GM12878 (cell line): ENCODE measurements around the gene POR. TPM values are rescaled to one million over a fixed set of nuclear protein-coding genes. Genes with fewer than 3 reads are reported as not detected.

Source experiments
- ATAC-seq: fragments of 200-7000 bp; cut with Tn5 transposase; 3 replicates; pipeline ENCODE4 v1.9.1; 2020; ENCODE audit warnings: mild to moderate bottlenecking, moderate library complexity
- BruUV-seq: library from RNA; stranded (reverse); fragments of 400-500 nt; replicated peaks from 2 replicates; lab custom pipeline; 2021; lab: Mats Ljungman, UMichigan
- CTCF ChIA-PET: fragments of 300-600 bp; sonication (Branson Sonifier 250); formaldehyde crosslinking; extraction: SDS; loops from one replicate; lab custom pipeline; 2021; ENCODE audit warnings: inconsistent platforms; lab: Yijun Ruan, JAX
- POLR2A ChIA-PET: fragments of 350-600 bp; formaldehyde crosslinking; extraction: SDS; loops from one replicate; lab custom pipeline; 2021; ENCODE audit warnings: inconsistent platforms; lab: Charles Lee
- RAD21 ChIA-PET: fragments of 300-600 bp; sonication (Branson Sonifier 250); formaldehyde crosslinking; loops from one replicate; lab custom pipeline; 2023; ENCODE audit warnings: antibody characterized with exemption; ENCODE audit not compliant: unreplicated experiment; lab: Charles Lee
- SMC1A ChIA-PET: fragments of 300-600 bp; sonication (Branson Sonifier 250); formaldehyde crosslinking; loops from one replicate; lab custom pipeline; 2023; ENCODE audit not compliant: unreplicated experiment, uncharacterized antibody; lab: Charles Lee
- DNase-seq: peaks from one replicate; pipeline ENCODE4 v3.0.0-alpha.2; 2011; ENCODE audit warnings: low read depth, low spot score
- FAIRE-seq: peaks from 3 replicates; lab custom pipeline; 2011; peaks lifted over from hg19 to GRCh38; lab: Jason Lieb, UNC
- H2AFZ ChIP-seq: 2 replicates; pipeline ENCODE4 v1.6.0; 2011; ENCODE audit warnings: low read depth, low read length, control low read depth; ENCODE audit not compliant: control insufficient read depth
- H3K27ac ChIP-seq: 2 replicates; pipeline ENCODE4 v1.5.1; 2011; ENCODE audit warnings: control low read depth; ENCODE audit not compliant: control insufficient read depth, insufficient read depth
- H3K27me3 ChIP-seq, 2 experiments: replicated peaks in 1 of 2; 2 replicates each; pipeline versions ENCODE4 v1.6.0 to v1.6.1; 2011; ENCODE audit warnings: low read length in 1 of 2; ENCODE audit not compliant: control insufficient read depth in 2 of 2, insufficient read depth in 2 of 2
- H3K36me3 ChIP-seq, 2 experiments: 2 replicates each; pipeline ENCODE4 v1.5.1; 2011; ENCODE audit warnings: low read length in 1 of 2; ENCODE audit not compliant: control insufficient read depth in 2 of 2, insufficient read depth in 2 of 2
- H3K4me1 ChIP-seq: 2 replicates; pipeline ENCODE4 v1.6.1; 2011; ENCODE audit warnings: mild to moderate bottlenecking, low read length, moderate library complexity, mixed read lengths; ENCODE audit not compliant: control insufficient read depth, insufficient read depth
- H3K4me2 ChIP-seq: 2 replicates; pipeline ENCODE4 v1.6.0; 2011; ENCODE audit warnings: control low read depth; ENCODE audit not compliant: control insufficient read depth, insufficient read depth
- H3K4me3 ChIP-seq: fragments of 200-600 bp; sonication (generic); 2 replicates; pipeline ENCODE4 v1.5.1; 2016
- H3K79me2 ChIP-seq: 2 replicates; pipeline ENCODE4 v1.6.0; 2011; ENCODE audit warnings: low read length; ENCODE audit not compliant: control insufficient read depth, insufficient read depth
- H3K9ac ChIP-seq: 2 replicates; pipeline ENCODE4 v1.8.0; 2011; ENCODE audit warnings: low read length, control low read depth, mixed read lengths; ENCODE audit not compliant: control insufficient read depth, insufficient read depth
- H3K9me3 ChIP-seq: replicated peaks from 3 replicates; pipeline ENCODE4 v1.5.1; 2011; ENCODE audit warnings: mild to moderate bottlenecking, low read length; ENCODE audit not compliant: control insufficient read depth, insufficient read depth
- H4K20me1 ChIP-seq: 2 replicates; pipeline ENCODE4 v1.6.0; 2011; ENCODE audit not compliant: control insufficient read depth, insufficient read depth
- CBX3 ChIP-seq: fragments of 200-600 bp; sonication (generic); IDR thresholded peaks from 2 replicates; pipeline ENCODE4 v1.6.1; 2016; ENCODE audit warnings: low read depth, borderline replicate concordance
- EGR1 ChIP-seq, 2 experiments: IDR thresholded peaks; 1 replicate in 1 of 2; 2 replicates in 1 of 2; pipeline ENCODE4 v1.6.1; 2011 to 2012; ENCODE audit warnings: low read depth in 2 of 2, low read length in 2 of 2, borderline replicate concordance in 1 of 2, mild to moderate bottlenecking in 1 of 2, moderate library complexity in 1 of 2
- EZH2 ChIP-seq: IDR thresholded peaks from 2 replicates; pipeline ENCODE4 v1.6.1; 2012; ENCODE audit warnings: low read depth, mild to moderate bottlenecking, control low read depth, inconsistent platforms, low read length, borderline replicate concordance; ENCODE audit not compliant: control insufficient read depth
- GATAD2B ChIP-seq: fragments of 450-650 bp; conservative IDR thresholded peaks from 2 replicates; pipeline ENCODE4 v1.6.1; 2017; ENCODE audit warnings: low read depth, mild to moderate bottlenecking, moderate library complexity
- MEF2A ChIP-seq: IDR thresholded peaks from 2 replicates; pipeline ENCODE4 v1.6.1; 2011; ENCODE audit warnings: low read depth, mild to moderate bottlenecking, low read length, moderate library complexity; ENCODE audit not compliant: insufficient read depth
- MYC ChIP-seq: IDR thresholded peaks from 2 replicates; pipeline ENCODE4 v1.6.1; 2011; ENCODE audit warnings: mild to moderate bottlenecking, low read length, moderate library complexity, inconsistent platforms; ENCODE audit not compliant: insufficient read depth, insufficient replicate concordance, insufficient read length, severe bottlenecking
- RBBP5 ChIP-seq: fragments of 200-600 bp; sonication (generic); conservative IDR thresholded peaks from 2 replicates; pipeline ENCODE4 v1.6.1; 2016
- SMAD5 ChIP-seq: IDR thresholded peaks from 2 replicates; pipeline ENCODE4 v1.6.1; 2016; ENCODE audit warnings: antibody characterized with exemption, low read depth
- TCF3 ChIP-seq: IDR thresholded peaks from 2 replicates; pipeline ENCODE4 v1.6.1; 2012; ENCODE audit warnings: low read depth, mild to moderate bottlenecking, low read length, borderline replicate concordance; ENCODE audit not compliant: insufficient read depth
- WGBS: methylation state at CpG from one replicate; pipeline ENCODE4 v1.1.6; 2016; ENCODE audit warnings: low lambda C conversion rate; ENCODE audit not compliant: insufficient replicate concordance, insufficient coverage; ENCODE audit errors: missing lambda C conversion rate; 5-methylcytosine and 5-hydroxymethylcytosine counted together
- in situ Hi-C: fragments of 300-500 bp; cut with MboI; formaldehyde crosslinking; loops from 9 replicates; pipeline ENCODE4 v1.14.3; 2018; ENCODE audit warnings: mixed read lengths
- intact Hi-C: fragments of 100-400 bp; cut with micrococcal nuclease; formaldehyde crosslinking; loops from one replicate; pipeline ENCODE4 v1.14.2; 2022; ENCODE audit not compliant: unreplicated experiment
- polyA plus RNA-seq, 11 experiments: library from polyadenylated mRNA; depleted of rRNA in 4 of 11; unstranded in 6 of 11; stranded (reverse) in 5 of 11; fragments of >200 nt; fragmentation: Nextera tagmentation in 4 of 11; fragmentation: Illumina TruSeq in 1 of 11; extraction: Ambion mirVana in 4 of 11; extraction: Trizol in 1 of 11; gene quantifications; 1 replicate in 1 of 11; 2 replicates in 10 of 11; pipeline versions ENCODE4 v1.2.1 to v1.2.3, GENCODE V29; 2011 to 2016; ENCODE audit warnings: inconsistent platforms in 2 of 11, missing spikeins in 2 of 11, low read depth in 1 of 11
- total RNA-seq, 4 experiments: library from RNA; depleted of rRNA in 3 of 4; stranded (reverse); fragments of >200 nt in 3 of 4; fragmentation: Illumina TruSeq in 1 of 4; extraction: Trizol in 1 of 4; gene quantifications; 2 replicates each; pipeline versions ENCODE4 v1.2.1 to v1.2.3, GENCODE V29; 2013 to 2021
- TF ChIP-seq, protein P1 (sequence below): fragments of 450-650 bp; IDR thresholded peaks from 2 replicates; pipeline ENCODE4 v1.6.1; 2017; ENCODE audit warnings: low read depth, mild to moderate bottlenecking, moderate library complexity
- TF ChIP-seq, protein P2 (sequence below), 3 experiments: IDR thresholded peaks in 2 of 3; conservative IDR thresholded peaks in 1 of 3; 2 replicates each; pipeline ENCODE4 v1.5.1; 2011; ENCODE audit warnings: low read depth in 3 of 3, low read length in 3 of 3, mild to moderate bottlenecking in 3 of 3, control low read depth in 2 of 3, moderate library complexity in 2 of 3, inconsistent platforms in 1 of 3, mixed read lengths in 1 of 3; ENCODE audit not compliant: control insufficient read depth in 2 of 3, insufficient read depth in 1 of 3; ENCODE audit errors: extremely low read depth in 1 of 3
- TF ChIP-seq, protein P3 (sequence below): IDR thresholded peaks from 2 replicates; pipeline ENCODE4 v1.6.1; 2011; ENCODE audit warnings: borderline replicate concordance, low read depth, mild to moderate bottlenecking, moderate library complexity, mixed read lengths, low read length; ENCODE audit not compliant: insufficient read depth; ENCODE audit errors: extremely low read length
- TF ChIP-seq, protein P4 (sequence below): fragments of 150-350 bp; IDR thresholded peaks from 2 replicates; pipeline ENCODE4 v1.6.1; 2016; ENCODE audit warnings: low read depth, low read length

Gene POR
- total and polyA plus RNA-seq, 10 of the 15 experiments (the other 5 are each of a cell fraction or from before 2014, with no cell fraction given), result 2.2 to 75.8 (median 35.9) TPM

DNA sequence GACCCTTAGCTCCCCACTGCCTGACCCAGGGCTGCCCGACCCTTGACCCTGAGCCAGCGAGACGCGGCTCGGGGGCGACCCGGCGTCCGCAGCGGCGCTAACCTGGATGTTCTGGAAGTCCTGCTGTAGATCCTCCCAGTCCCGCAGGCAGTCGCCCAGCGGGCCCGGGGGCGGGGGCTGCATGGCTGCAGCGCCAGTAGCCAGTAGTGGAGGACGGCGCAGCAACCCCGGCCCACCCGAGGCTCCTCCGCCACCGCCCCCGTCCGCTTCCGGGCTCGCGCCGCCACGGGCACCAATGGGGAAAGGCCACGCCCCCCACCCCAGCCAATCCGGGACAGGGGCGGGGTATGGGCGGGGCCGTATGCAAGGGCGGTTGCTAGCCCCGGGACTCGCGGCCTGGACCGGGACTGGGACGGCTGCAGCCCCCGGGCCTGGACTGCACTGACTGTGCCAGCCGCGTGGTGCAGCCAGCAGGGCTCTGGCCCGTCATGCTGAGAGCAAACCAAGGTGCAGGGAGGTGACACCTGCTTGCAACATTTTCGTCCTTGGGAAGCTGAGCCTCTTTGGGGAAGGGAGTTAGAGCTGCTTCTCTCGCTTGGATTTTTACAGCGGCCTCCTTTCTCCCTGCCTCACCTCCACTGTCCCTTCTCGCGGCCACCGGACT is 79.6 kb downstream of the POR start, which contains the start of gene TMEM120A:
Gene TMEM120A (minus strand): TSS at position 208 of the 664 bp plus-strand sequence. CDS start 25 bp downstream, at position 183.
- peaks cover 3% of the 10 kb centered on the region for H3K4me1 ChIP-seq
- FAIRE-seq, result peak; percentile 31
- CTCF ChIA-PET, result interaction anchor here (3.4 kb wide), 1 partner anchor 25 kb away, joined by 15 read pairs; no protein-coding TSS in a partner anchor
- no peaks in the 10 kb centered on the region for H3K27me3 ChIP-seq
- peak within 1 kb of the TSS; percentile 77 for H3K4me3 ChIP-seq
- RAD21 ChIA-PET, result no interaction called here
- H3K4me2 ChIP-seq, result peak within 1 kb of the TSS; percentile 94
- H4K20me1 ChIP-seq, result no peaks in the 10 kb centered on the region
- no TSS peak for BruUV-seq
- peak within 1 kb of the TSS; percentile 59; the same call in 1 of the 2 replicates for H3K9ac ChIP-seq
- POLR2A ChIA-PET, result interaction anchor here (0.7 to 1.2 kb wide), 4 partner anchors 11 to 30 kb away, joined by 3 to 5 read pairs (median 4); no protein-coding TSS in a partner anchor
- peak; percentile 99 for ATAC-seq
- H3K27ac ChIP-seq, result peak within 1 kb of the TSS; percentile 39; the same call in 1 of the 2 replicates
- peak; percentile 49 for DNase-seq
- WGBS, result 3% methylated on average over 29 of the region's 51 CpGs
- H3K79me2 ChIP-seq, result no peaks in the 10 kb centered on the region
- in situ Hi-C loops, result no loop called here
- intact Hi-C loops, result no loop called here
- H2AFZ ChIP-seq, result peak within 1 kb of the TSS; percentile 81
- H3K9me3 ChIP-seq, result no peaks in the 10 kb centered on the region
- no peaks in the 10 kb centered on the region for H3K36me3 ChIP-seq
- SMC1A ChIA-PET, result interaction anchor here (0.5 kb wide), 1 partner anchor 233 kb away, joined by 3 read pairs; no protein-coding TSS in a partner anchor
- TF ChIP-seq GATAD2B (no peak), EGR1 (IDR thresholded peaks at IDR 0.05; ENCODE audit: borderline replicate concordance in 1 of 2, low read depth in 2 of 2, low read length in 2 of 2) (peak in 1 of 2 experiments; percentile 90; a peak in 2 of 3 replicates), EZH2 (no peak), SMAD5 (no peak), TCF3 (no peak), MYC (no peak), RBBP5 (no peak), MEF2A (no peak), CBX3 (no peak)
- TF ChIP-seq, protein P1, sequence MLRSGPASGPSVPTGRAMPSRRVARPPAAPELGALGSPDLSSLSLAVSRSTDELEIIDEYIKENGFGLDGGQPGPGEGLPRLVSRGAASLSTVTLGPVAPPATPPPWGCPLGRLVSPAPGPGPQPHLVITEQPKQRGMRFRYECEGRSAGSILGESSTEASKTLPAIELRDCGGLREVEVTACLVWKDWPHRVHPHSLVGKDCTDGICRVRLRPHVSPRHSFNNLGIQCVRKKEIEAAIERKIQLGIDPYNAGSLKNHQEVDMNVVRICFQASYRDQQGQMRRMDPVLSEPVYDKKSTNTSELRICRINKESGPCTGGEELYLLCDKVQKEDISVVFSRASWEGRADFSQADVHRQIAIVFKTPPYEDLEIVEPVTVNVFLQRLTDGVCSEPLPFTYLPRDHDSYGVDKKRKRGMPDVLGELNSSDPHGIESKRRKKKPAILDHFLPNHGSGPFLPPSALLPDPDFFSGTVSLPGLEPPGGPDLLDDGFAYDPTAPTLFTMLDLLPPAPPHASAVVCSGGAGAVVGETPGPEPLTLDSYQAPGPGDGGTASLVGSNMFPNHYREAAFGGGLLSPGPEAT, result no peak
- TF ChIP-seq, protein P2, sequence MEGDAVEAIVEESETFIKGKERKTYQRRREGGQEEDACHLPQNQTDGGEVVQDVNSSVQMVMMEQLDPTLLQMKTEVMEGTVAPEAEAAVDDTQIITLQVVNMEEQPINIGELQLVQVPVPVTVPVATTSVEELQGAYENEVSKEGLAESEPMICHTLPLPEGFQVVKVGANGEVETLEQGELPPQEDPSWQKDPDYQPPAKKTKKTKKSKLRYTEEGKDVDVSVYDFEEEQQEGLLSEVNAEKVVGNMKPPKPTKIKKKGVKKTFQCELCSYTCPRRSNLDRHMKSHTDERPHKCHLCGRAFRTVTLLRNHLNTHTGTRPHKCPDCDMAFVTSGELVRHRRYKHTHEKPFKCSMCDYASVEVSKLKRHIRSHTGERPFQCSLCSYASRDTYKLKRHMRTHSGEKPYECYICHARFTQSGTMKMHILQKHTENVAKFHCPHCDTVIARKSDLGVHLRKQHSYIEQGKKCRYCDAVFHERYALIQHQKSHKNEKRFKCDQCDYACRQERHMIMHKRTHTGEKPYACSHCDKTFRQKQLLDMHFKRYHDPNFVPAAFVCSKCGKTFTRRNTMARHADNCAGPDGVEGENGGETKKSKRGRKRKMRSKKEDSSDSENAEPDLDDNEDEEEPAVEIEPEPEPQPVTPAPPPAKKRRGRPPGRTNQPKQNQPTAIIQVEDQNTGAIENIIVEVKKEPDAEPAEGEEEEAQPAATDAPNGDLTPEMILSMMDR (IDR thresholded peaks at IDR 0.05 in 2 of 3, conservative IDR thresholded peaks at IDR 0.05 in 1 of 3; ENCODE audit: control insufficient read depth in 2 of 3, extremely low read depth in 1 of 3, insufficient read depth in 1 of 3, low read depth in 3 of 3, low read length in 3 of 3), result 0 out of 6 replicates have a peak, but pooled peaks of 1 of the 3 experiments have one; percentile 3
- TF ChIP-seq, protein P3, sequence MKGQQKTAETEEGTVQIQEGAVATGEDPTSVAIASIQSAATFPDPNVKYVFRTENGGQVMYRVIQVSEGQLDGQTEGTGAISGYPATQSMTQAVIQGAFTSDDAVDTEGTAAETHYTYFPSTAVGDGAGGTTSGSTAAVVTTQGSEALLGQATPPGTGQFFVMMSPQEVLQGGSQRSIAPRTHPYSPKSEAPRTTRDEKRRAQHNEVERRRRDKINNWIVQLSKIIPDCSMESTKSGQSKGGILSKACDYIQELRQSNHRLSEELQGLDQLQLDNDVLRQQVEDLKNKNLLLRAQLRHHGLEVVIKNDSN, result peak; percentile 52
- TF ChIP-seq, protein P4, sequence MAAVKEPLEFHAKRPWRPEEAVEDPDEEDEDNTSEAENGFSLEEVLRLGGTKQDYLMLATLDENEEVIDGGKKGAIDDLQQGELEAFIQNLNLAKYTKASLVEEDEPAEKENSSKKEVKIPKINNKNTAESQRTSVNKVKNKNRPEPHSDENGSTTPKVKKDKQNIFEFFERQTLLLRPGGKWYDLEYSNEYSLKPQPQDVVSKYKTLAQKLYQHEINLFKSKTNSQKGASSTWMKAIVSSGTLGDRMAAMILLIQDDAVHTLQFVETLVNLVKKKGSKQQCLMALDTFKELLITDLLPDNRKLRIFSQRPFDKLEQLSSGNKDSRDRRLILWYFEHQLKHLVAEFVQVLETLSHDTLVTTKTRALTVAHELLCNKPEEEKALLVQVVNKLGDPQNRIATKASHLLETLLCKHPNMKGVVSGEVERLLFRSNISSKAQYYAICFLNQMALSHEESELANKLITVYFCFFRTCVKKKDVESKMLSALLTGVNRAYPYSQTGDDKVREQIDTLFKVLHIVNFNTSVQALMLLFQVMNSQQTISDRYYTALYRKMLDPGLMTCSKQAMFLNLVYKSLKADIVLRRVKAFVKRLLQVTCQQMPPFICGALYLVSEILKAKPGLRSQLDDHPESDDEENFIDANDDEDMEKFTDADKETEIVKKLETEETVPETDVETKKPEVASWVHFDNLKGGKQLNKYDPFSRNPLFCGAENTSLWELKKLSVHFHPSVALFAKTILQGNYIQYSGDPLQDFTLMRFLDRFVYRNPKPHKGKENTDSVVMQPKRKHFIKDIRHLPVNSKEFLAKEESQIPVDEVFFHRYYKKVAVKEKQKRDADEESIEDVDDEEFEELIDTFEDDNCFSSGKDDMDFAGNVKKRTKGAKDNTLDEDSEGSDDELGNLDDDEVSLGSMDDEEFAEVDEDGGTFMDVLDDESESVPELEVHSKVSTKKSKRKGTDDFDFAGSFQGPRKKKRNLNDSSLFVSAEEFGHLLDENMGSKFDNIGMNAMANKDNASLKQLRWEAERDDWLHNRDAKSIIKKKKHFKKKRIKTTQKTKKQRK, result no peak
